Measurements from ENCODE around the gene LCE5A. TPM values are rescaled to one million over a fixed set of nuclear protein-coding genes. Genes with fewer than 3 reads are reported as not detected.

LCE5A gene, protein sequence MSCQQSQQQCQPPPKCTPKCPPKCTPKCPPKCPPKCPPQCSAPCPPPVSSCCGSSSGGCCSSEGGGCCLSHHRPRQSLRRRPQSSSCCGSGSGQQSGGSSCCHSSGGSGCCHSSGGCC
- total RNA-seq (not detected in 2 replicates), polyA plus RNA-seq (not detected in 2 replicates), polyA minus RNA-seq (not detected in 2 replicates), Bru-seq, nascent RNA (not detected), BruChase-seq, experiment 1, labeled RNA remaining after a 6-hour chase (not detected), BruChase-seq, experiment 2, labeled RNA remaining after a 2-hour chase (not detected)
- not detected in 2 replicates for polyA plus RNA-seq (2011; cell fraction: cytosol; rRNA removed)
- not detected in 2 replicates for polyA plus RNA-seq (2011; cell fraction: nucleus; rRNA removed)
- polyA plus RNA-seq (2012): not detected in 2 replicates
- polyA minus RNA-seq (2011; cell fraction: cytosol; rRNA and poly(A)+ RNA removed): not detected
- polyA minus RNA-seq (2011; cell fraction: nucleus; rRNA and poly(A)+ RNA removed): not detected in 2 replicates
- long read RNA-seq: 0 reads

DNA sequence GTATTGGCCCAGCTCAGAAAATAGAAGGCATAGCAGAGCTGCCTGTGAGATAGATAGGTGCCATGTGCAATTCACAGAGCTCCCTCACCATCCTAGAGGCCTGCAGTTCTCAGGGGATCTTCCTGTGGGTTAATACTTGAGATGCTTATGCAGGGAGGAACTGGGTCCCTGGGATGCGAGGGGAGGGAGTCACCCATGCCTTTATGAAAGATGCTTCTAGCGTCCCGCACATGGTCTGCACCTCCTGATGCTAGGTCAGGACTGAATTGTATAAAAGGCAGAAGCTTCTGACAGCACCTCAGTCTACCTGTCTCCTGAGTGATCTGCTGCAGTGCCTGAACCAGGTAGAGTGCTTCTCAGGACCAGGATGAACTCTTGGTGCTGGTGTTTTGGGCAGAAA, at the start of gene LCE5A:
TSS of gene LCE5A (plus strand) at position 301 of the 400 bp plus-strand sequence. CDS start 732 bp downstream, outside the sequence.
- no peak for TF ChIP-seq POLR2AphosphoS5 (IDR thresholded peaks at IDR 0.05; ENCODE audit: insufficient read depth, low read depth, low read length)
- TF ChIP-seq GATA2 (IDR thresholded peaks at IDR 0.05; ENCODE audit: insufficient read depth, insufficient read length, low read depth, low read length): no peak
- TF ChIP-seq, protein P1, sequence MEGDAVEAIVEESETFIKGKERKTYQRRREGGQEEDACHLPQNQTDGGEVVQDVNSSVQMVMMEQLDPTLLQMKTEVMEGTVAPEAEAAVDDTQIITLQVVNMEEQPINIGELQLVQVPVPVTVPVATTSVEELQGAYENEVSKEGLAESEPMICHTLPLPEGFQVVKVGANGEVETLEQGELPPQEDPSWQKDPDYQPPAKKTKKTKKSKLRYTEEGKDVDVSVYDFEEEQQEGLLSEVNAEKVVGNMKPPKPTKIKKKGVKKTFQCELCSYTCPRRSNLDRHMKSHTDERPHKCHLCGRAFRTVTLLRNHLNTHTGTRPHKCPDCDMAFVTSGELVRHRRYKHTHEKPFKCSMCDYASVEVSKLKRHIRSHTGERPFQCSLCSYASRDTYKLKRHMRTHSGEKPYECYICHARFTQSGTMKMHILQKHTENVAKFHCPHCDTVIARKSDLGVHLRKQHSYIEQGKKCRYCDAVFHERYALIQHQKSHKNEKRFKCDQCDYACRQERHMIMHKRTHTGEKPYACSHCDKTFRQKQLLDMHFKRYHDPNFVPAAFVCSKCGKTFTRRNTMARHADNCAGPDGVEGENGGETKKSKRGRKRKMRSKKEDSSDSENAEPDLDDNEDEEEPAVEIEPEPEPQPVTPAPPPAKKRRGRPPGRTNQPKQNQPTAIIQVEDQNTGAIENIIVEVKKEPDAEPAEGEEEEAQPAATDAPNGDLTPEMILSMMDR (IDR thresholded peaks at IDR 0.05; ENCODE audit: extremely low read depth in 1 of 2, insufficient read depth in 1 of 2, low read depth in 1 of 2, low read length in 2 of 2): no peak
- TF ChIP-seq MYC (IDR thresholded peaks at IDR 0.05; ENCODE audit: low read depth, low read length): no peak
- no peak for TF ChIP-seq EZH2 (IDR thresholded peaks at IDR 0.05; ENCODE audit: borderline replicate concordance, low read depth, low read length, severe bottlenecking)
- no peak for TF ChIP-seq POLR2A (IDR thresholded peaks at IDR 0.05; ENCODE audit: low read depth, low read length)
- TF ChIP-seq JUN (IDR thresholded peaks at IDR 0.05; ENCODE audit: borderline replicate concordance, insufficient read depth, insufficient read length, low read depth): no peak
- TF ChIP-seq, protein P2, sequence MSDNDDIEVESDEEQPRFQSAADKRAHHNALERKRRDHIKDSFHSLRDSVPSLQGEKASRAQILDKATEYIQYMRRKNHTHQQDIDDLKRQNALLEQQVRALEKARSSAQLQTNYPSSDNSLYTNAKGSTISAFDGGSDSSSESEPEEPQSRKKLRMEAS (IDR thresholded peaks at IDR 0.05; ENCODE audit: insufficient read depth, insufficient read length): no peak
- TF ChIP-seq FOS (IDR thresholded peaks at IDR 0.05; ENCODE audit: borderline replicate concordance, insufficient read depth, low read length): no peak
- FAIRE-seq (no peak), DNase-seq (ENCODE audit: low read depth, low spot score) (no peak)
- no peak within 1 kb of the TSS for H2AFZ ChIP-seq (ENCODE audit: low read depth, low read length)
- H3K4me3 ChIP-seq (replicated peaks in 1 of 3; ENCODE audit: insufficient read depth in 1 of 3, low read depth in 1 of 3, low read length in 3 of 3): no peak within 1 kb of the TSS
- dilution Hi-C loops (cut with MboI; ENCODE audit: extremely low pct_ligation_motif_present, low sequenced_read_pairs): no loop called here
- H3K4me1 ChIP-seq (ENCODE audit: control insufficient read depth, extremely low read depth, insufficient read depth, low read length): no peaks in the 10 kb centered on the region
- no TSS peak for BruUV-seq (replicated peaks)
- H3K9ac ChIP-seq (replicated peaks; ENCODE audit: extremely low read depth, insufficient read depth, low read length): no peak within 1 kb of the TSS
- POLR2A ChIA-PET: no interaction called here
- H3K9me1 ChIP-seq (replicated peaks; ENCODE audit: control insufficient read depth, extremely low read depth, insufficient read depth, low read length): no peaks in the 10 kb centered on the region
- H3K9me3 ChIP-seq (replicated peaks; ENCODE audit: control insufficient read depth, insufficient read depth, low read length): no peaks in the 10 kb centered on the region
- H3K4me2 ChIP-seq (ENCODE audit: insufficient read depth, low read length): no peak within 1 kb of the TSS
- H3K27ac ChIP-seq (ENCODE audit: insufficient read depth, low read depth, low read length): no peak within 1 kb of the TSS
- CTCF ChIA-PET: interaction anchor here (1.3 kb wide), 1 partner anchor 23 kb away, joined by 3 read pairs; no protein-coding TSS in a partner anchor
- no peaks in the 10 kb centered on the region for H3K79me2 ChIP-seq (ENCODE audit: control insufficient read depth, insufficient read depth, low read length)
- no peaks in the 10 kb centered on the region for H4K20me1 ChIP-seq (replicated peaks; ENCODE audit: control insufficient read depth, extremely low read depth, insufficient read depth, low read length)
- no peaks in the 10 kb centered on the region for H3K36me3 ChIP-seq (ENCODE audit: control insufficient read depth in 2 of 2, extremely low read depth in 1 of 2, insufficient read depth in 2 of 2, low read length in 2 of 2)
- intact Hi-C loops (cut with micrococcal nuclease): no loop called here
- H3K27me3 ChIP-seq (ENCODE audit: control insufficient read depth in 2 of 2, insufficient read depth in 2 of 2, low read length in 2 of 2): peaks cover 11 to 13% of the 10 kb centered on the region in 2 experiments
